Vagina (tissue), 2 donors: ENCODE measurements around the gene TBX4.

ENCODE experiments used
- POLR2A ChIP-seq, 2 donors: fragments of 450-650 bp; IDR thresholded peaks; one replicate each; pipeline ENCODE4 v1.6.1; 2017; ENCODE audit warnings: antibody characterized with exemption in 2 of 2, mild to moderate bottlenecking in 2 of 2, moderate library complexity in 2 of 2
- POLR2AphosphoS5 ChIP-seq, 2 donors: sonication (generic); formaldehyde crosslinking; IDR thresholded peaks; one replicate each; pipeline ENCODE4 v1.9.0; 2017; ENCODE audit warnings: antibody characterized with exemption in 2 of 2, mild to moderate bottlenecking in 2 of 2, low read depth in 1 of 2; ENCODE audit not compliant: insufficient read depth in 1 of 2
- TF ChIP-seq, protein P1 (sequence below), 3 experiments: fragments of 450-650 bp in 2 of 3; fragments of 200-600 bp in 1 of 3; sonication (generic) in 1 of 3; IDR thresholded peaks; one replicate each; pipeline ENCODE4 v1.5.1; 2017 to 2019; ENCODE audit warnings: antibody characterized with exemption in 3 of 3, mild to moderate bottlenecking in 2 of 3, moderate library complexity in 2 of 3

DNA sequence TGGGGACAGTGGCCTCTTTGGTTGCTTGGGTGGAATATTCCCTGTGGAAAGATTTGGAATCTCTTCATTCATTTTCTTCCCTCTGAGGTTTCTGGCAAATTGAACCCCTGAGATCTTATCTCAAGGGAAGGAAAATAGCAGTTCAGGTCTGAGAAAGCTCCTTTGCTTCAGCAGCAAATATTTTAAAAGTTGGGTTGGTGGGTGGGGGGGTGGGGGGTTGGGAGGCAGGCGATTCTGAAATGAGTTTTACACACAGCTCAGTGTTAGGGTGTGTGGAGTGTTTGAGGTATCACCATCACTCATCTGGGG lies 45.7 kb upstream of the TBX4 start:
- TF ChIP-seq, protein P1, sequence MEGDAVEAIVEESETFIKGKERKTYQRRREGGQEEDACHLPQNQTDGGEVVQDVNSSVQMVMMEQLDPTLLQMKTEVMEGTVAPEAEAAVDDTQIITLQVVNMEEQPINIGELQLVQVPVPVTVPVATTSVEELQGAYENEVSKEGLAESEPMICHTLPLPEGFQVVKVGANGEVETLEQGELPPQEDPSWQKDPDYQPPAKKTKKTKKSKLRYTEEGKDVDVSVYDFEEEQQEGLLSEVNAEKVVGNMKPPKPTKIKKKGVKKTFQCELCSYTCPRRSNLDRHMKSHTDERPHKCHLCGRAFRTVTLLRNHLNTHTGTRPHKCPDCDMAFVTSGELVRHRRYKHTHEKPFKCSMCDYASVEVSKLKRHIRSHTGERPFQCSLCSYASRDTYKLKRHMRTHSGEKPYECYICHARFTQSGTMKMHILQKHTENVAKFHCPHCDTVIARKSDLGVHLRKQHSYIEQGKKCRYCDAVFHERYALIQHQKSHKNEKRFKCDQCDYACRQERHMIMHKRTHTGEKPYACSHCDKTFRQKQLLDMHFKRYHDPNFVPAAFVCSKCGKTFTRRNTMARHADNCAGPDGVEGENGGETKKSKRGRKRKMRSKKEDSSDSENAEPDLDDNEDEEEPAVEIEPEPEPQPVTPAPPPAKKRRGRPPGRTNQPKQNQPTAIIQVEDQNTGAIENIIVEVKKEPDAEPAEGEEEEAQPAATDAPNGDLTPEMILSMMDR (IDR thresholded peaks at IDR 0.05): no peak
- TF ChIP-seq POLR2A (IDR thresholded peaks at IDR 0.05): no peak
- TF ChIP-seq POLR2AphosphoS5 (IDR thresholded peaks at IDR 0.05; ENCODE audit: insufficient read depth in 1 of 2, low read depth in 1 of 2): no peak
